GM12865 (cell line): ENCODE data around the gene PTPRN2.

Source experiments
- DNase-seq: peaks from one replicate; pipeline ENCODE4 v3.0.0; 2010; ENCODE audit warnings: low read depth
- H3K4me3 ChIP-seq: 2 replicates; pipeline ENCODE4 v1.5.1; 2011; ENCODE audit warnings: mild to moderate bottlenecking, low read depth, low read length, control low read depth
- CTCF ChIP-seq: IDR thresholded peaks from 2 replicates; pipeline ENCODE4 v1.5.1; 2011; ENCODE audit warnings: low read length, control low read depth, low read depth, inconsistent platforms; ENCODE audit not compliant: insufficient read depth; ENCODE audit errors: missing control alignments

Gene PTPRN2

GRCh38 chr7:157560258-157560654 lies 1027.4 kb downstream of the PTPRN2 start:
- TF ChIP-seq CTCF = no peak
- DNase-seq = no peak
- no peak overlapping the region for H3K4me3 ChIP-seq

- no peak overlapping the region for H3K4me3 ChIP-seq
- DNase-seq = no peak
- TF ChIP-seq CTCF = no peak
Measured at GRCh38 chr7:157559596-157560257, 1027.9 kb downstream of the PTPRN2 start.

- no peak overlapping the region for H3K4me3 ChIP-seq
- DNase-seq = no peak
- no peak for TF ChIP-seq CTCF
Measured at GRCh38 chr7:157558875-157559595, 1028.6 kb downstream of the PTPRN2 start.

- H3K4me3 ChIP-seq = no peak overlapping the region
- DNase-seq = no peak
- no peak for TF ChIP-seq CTCF
Measured at GRCh38 chr7:157558516-157558874, 1029.1 kb downstream of the PTPRN2 start.

- TF ChIP-seq CTCF = no peak
- DNase-seq = no peak
- H3K4me3 ChIP-seq = no peak overlapping the region
Measured at GRCh38 chr7:157558061-157558460, 1029.6 kb downstream of the PTPRN2 start.

GRCh38 chr7:157557263-157557662 lies 1030.4 kb downstream of the PTPRN2 start:
- TF ChIP-seq CTCF = no peak
- no peak overlapping the region for H3K4me3 ChIP-seq
- DNase-seq = no peak

- no peak for TF ChIP-seq CTCF
- DNase-seq = no peak
- H3K4me3 ChIP-seq = no peak overlapping the region
Measured at GRCh38 chr7:157556642-157556944, 1031.0 kb downstream of the PTPRN2 start.
